Stimulated activated CD4-positive, alpha-beta T cell treated with anti-CD3 and anti-CD28 coated beads, TNF-alpha, amount 100 ng/mL, for 24 hours (primary cell): ENCODE results near the gene TCF7L1.

Experiments used
- DNase-seq, 3 experiments: peaks; one replicate each; pipeline ENCODE4 v3.0.0-alpha.2; 2020; ENCODE audit warnings: low read depth in 3 of 3

Gene TCF7L1

DNA sequence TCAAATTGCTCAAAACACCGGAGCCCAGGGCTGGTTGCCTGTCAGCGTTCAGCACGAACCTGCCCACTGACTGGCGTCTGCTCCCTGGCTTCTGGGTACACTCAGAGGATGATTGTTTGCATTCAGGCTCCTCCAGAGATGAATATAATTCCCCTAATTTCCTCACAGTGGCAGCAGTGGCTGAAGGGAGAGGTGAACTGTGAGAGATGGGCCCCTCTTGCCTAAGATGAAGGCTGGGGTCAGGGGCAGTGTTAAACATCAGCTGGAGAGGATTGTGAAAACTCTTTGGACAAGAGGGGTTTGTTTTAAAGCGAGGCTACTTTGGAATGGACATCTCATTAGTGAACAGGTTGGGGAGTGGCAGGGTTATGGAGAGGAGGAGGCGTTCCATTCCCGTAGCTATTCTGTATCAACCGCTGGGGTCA, 31.0 kb downstream of the TCF7L1 start:
- DNase-seq, result no peak

DNA sequence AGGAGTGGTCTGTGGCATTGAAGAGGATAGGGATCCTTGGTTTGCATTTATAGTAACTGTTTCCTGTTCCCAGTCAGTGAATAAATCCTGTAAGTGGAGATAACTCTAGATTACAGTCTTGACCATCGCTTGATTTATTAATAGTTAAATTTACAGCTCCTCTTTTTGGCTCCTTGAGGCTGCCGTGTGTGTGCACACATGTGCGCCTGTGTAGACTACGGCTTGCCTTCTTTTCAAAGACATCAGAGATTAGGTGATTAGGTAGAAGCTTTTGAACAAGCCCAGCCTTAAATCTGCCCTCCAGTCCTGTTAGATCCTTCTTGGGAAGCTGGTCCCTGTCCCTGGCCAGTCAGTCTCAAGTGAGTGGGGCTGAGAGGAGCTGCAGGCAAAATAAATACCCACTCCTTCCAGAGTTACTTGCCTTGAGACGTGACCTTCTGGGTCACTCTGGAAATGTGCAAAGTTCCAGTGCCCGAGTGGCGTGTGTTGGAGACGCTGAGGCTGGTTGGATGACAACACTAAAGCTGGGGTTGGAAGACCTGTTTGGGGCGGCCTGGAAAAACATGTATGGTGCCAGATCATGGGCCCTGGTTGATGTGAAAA, 32.0 kb downstream of the TCF7L1 start:
- no peak for DNase-seq

DNA sequence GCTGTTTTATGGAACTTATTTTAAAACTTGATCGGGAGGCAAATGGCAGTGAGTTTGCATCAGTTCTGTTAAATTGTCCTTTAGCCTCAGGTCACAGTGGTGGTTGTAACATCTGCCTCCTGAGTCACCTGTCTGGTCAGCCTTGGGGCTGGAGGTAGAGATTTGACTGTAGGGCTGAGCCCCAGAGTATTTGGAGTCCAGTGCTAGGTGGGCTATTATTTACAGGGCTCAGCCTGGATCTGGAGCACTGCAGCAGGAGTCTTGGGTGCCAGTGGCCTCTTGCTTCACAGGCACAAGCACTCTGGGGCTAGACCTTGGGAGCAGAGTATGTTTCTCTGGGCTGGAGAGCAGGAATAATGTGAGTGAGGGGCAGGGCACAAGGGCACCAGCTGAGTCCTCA, 32.8 kb downstream of the TCF7L1 start:
- no peak for DNase-seq

DNA sequence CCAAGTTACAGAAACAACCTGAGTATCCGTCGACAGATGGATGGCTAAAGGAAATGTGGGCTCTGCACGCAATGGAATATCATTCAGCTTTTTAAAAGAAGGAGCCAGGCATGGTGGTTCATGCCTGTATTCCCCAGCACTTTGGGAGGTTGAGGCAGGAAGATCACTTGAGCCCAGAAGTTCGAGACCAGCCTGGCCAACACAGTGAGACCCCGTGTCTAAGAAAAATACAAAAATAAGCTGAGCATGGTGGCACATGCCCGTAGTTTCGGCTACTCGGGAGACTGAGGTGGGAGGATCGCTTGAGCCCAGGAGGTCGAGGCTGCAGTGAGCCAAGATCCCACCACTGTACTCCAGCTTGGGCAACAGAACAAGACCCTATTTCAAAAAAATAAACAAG, 34.3 kb downstream of the TCF7L1 start:
- DNase-seq, result no peak

DNA sequence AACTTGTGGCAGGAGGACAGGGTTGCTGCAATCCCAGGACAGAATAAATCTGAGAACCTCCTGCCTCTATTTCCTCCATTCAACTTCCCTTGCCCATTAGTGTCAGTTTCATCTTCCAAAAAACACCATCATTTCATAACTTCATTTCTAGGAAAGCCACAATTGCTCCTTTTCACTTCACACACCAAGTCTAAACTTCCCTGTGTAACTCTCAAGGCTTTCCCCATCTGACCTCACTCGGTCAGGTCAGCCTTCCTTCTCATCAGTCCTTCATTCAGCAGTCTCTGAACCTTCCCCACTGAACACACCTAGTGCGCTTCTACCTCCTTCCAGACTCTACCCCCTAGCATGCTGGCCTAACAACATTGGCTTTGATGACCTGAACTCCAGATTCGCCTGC, 35.8 kb downstream of the TCF7L1 start:
- no peak for DNase-seq

DNA sequence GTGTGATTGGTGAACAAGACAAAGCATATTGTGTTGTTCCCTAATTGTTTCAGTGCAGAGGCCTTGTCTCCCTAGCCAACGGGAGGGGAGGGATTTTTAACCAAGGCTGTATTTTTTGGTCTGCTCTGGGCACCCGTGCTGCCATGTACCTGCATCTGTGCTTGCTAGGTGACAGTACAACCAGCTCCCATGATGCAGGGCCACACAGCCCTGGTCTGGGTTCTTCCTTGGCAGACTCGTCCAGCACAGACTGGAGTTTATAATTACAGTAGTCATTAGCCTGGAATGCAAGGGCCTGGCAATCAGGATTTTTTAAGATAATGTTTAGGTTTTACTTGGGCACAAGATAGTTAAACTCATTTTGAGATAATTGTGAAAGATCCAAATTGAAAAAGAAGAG, 36.4 kb downstream of the TCF7L1 start:
- no peak for DNase-seq

DNA sequence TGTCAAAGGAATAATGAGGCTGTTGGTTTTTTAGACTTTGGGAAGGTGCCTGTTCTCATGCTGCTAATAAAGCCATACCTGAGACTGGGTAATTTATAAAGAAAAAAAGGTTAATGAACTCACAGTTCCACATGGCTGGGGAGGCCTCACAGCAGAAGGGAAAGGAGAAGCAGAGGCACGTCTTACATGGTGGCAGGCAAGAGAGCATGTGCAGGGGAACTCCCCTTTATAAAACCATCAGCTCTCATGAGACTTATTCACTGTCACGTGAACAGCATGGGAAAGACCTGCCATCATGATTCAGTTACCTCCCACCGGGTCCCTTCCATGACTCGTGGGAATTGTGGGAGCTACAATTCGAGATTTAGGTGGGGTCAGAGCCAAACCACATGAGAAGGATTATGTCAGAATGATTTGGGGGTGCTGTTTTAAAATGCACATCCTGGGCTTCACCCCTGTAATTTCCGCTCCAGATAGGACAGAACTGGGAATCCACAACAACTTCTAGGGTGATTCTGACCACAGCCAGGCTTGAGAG, 37.8 kb downstream of the TCF7L1 start:
- no peak for DNase-seq

DNA sequence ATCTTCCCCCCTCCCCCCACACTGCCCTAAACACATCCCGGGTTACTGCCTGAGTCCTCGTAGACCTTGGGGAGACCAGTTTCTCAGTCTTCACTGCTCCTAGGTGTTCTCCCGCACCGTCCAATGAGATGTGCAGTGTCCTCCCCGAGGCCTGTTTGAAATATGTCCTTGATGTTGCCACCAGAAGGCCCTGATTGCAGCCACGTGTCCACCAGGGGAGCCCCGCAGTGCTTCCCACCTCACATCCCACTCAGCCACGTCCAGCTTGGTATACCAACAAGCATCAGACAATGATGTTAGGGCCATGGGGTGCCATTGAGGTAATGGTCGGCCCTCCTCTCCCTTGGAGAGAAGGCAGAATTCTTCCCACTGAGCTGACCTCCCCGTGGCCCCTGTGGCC, 38.7 kb downstream of the TCF7L1 start:
- DNase-seq, result no peak

DNA sequence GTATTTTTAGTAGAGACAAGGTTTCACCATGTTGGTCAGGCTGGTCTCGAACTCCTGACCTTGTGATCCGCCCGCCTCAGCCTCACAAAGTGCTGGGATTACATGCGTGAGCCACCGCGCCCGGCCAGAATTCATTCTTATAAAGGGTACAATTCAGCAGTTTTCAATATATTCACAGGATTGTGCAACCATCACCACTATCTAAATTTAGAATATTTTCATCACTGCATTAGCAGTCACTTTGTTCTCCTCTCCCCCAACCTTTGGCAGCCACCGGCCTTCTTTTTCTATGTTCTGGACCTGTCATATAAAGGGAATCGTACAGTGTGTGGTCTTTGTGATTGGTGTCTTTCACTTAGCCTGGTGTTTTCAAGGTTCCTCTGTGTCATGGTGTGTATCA, 40.7 kb downstream of the TCF7L1 start:
- no peak for DNase-seq

DNA sequence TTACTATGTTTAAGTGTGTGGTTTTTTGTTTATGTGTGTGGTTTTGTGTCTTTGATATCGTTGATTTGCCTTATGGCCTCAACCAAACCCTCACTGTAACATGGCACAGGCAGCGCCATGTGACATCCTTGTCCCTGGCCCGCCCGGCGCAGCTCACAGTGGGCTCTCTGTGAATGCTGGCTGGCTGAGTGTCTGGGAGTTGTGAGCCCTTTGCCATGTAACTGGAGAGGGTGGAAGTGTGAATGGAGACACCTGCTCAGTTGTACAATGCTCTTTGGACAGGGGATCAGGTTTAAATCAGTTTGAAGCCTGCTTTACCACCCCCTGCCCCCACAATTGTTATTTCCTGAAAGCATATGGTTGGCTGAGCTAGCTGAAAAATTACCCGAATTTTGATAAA, 41.8 kb downstream of the TCF7L1 start:
- no peak for DNase-seq

DNA sequence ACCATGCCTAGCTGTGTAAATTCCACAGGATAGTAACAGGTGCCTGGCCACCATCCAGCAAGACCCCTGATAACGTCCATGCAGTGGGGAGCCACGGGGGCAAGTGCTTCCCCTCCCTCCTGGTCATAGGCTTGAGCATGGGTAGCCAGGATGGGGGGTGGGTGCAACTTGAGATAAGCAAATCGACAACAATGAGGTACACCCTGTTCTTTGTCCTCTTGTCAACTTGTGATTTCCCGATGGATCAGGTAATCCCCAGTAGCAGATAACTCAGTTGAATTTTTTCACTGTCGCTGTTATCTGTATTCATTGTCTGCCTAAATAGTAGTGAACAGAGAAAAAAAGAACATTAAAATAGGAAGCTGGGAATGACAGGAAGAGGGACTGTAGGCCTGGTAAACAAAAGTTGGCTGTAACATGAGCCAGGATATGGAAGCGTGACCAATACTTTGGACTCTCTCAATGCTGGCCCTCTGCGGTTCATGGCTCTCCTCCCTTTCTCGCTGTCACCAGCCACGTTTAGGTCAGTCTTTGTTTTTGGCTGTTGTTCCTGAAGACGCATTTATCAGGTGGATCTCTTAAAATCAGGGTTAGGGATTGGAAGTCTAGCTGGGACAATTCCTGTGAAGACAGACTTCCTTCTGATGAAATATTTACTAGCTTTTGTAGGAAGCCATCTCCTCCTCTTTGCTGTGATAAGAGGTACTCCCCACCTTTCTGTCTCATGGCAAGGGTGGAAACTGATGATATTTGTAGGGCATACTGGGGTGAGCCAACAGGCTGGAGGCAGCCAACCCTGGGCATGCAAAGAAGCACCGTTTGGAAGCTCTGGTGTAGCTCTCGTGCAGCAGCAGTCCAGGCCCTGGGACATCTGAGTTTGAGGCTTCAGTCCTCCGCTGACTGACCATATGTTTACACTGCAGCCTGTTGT, 42.4 kb downstream of the TCF7L1 start:
- DNase-seq, result no peak

DNA sequence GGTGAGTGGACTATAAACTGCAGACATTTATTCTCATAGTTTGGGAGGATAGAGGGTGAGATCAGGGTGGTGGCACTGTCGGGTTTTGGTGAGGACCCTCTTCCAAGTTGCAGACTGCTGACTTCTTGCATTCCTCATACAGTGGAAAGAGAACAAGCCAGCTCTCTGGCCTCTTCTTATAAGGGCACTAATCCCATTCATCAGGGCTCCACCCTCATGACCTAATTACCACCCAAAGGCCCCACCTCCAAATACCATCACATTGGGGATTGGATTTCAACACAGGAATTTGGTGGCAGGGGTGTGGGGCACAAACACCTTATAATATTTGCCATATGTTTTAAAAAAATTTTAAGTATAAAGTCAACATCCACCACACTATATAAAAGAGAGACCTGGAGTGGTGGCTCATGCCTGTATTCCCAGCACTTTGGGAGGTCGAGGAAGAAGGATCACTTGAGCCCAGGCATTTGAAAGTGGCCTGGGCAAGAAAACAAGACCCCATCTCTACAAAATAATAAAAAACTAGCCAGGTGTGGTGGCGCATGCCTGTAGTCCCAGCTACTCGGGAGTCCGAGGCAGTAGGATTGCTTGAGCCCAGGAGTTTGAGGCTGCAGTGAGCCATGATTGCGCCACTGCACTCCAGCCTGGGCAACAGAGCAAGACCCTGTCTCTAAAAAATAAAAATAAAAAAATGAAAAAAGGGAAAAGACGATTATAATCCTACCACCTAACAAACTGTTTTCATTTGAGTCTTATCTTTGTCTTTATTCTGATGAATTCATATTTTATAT, 44.0 kb downstream of the TCF7L1 start:
- no peak for DNase-seq

DNA sequence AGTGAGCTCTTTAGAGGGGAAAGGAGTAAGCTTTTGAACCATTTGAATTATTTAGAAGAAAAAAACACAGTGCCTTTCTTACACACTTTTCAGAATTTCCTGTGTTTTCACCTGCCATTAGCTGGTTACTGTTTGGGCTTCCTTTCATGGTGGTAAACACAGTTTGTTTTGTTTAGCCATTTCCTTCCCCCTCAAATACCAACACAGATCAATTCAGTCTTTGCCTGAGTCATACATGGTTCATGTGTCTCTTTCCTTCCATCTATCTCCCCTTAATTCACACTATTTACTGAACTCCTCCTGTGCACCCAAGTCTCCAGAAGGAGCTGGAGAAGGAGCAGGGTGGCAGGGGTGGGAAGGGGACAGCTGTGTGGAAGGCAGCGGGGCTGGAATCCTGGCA, 45.0 kb downstream of the TCF7L1 start:
- DNase-seq, result no peak

DNA sequence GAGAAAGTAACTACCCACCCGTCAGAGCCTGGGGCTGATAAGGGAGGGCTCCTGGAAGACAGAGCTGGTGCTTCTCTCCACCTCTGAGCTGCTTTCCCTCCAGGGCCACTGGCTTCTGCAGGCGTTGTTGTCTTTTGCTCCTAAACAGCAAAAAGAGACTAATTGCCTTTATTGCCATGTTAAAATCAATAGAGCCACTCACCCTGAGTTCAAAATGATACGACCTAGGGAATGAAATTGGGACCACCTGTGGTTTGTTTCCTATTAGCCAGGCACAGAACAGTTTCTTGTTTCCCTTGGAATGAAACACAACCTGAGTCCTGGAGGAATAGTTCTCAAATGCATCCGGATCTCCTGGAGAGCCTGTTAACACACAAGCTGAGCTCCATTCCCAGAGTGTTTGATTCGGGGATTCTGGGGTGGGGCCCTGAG, 45.8 kb downstream of the TCF7L1 start:
- DNase-seq, result no peak

DNA sequence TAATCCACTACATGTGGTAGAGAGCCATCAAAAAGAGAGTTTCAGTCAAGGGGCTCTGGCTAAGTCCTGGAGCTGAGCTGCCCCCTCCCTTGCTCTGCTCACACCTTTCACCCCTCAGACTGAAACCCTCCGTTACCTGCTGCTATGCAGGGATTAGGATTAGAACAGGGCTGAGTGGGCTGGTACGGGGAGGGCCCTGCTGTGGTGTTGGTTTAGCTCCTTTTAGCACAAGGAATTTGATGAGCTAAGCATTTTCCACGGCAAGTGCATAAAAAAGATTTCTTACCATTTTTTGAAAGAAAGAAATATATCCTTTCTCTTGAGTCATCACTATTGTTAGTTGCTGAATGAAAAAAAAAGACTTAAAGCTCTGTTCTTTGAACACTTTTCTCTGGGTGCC, 46.3 kb downstream of the TCF7L1 start:
- DNase-seq, result no peak

DNA sequence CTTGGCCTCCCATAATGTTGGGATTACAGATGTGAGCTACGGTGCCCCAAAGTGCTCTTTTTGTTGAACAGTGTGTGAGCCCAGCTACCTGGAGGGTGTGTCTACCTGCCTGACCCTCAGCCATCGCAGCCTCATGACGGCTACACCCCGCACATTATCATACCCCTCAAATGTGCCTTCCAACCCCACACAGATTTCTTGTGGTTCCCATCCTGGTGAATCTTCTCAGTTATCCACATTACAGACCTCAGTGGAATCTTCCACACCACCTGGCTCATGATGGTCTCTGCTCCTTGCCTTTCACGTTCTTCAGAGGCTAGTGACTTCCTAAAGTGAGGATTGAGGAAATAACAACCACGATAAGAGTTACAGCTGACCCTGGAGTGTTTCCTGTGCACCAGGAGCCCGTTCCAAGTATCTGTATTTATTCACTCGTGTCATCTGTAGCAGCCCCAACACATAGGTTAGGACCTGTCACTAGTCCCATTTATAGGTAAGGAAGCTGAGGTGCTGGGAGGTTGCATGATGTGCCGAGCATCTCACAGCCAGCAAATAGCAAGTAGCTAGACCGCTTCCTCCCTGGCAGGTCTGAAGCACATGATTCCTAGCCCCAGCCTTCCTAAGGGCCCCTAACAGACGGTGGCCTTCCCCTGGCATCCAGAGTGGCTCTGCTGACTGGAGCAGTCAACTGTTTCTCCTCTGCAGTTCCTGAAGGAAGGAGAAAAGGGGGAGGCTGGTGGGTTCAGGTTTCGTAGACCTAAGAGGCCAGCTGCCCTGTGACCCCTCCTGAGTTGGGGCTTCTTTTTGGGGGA, 47.3 kb downstream of the TCF7L1 start:
- DNase-seq, result no peak

DNA sequence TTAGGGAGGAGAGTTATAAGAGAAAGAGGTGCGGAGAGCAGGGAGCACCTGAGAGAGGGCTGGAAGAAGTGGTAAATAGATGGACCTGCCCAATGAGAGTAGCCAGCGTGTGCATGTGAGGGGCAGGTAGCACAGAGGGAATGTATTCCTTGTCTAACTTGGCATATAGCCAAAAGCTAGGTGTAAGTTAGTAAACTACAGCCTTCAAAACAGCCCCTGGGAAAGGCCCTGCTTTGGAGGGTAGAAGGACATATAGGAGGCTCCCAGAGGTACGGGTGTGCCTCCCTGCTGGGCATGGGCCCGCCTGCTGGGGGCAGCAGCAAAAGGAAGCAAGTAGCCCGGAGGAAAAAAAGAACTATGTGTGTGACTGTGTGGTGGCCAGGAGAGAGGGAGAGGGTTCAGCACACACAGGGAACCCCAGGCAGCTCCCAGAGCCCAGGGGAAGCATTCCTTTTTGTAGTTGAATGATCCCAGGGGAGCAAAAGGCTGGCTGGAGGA, 48.0 kb downstream of the TCF7L1 start:
- DNase-seq, result no peak

DNA sequence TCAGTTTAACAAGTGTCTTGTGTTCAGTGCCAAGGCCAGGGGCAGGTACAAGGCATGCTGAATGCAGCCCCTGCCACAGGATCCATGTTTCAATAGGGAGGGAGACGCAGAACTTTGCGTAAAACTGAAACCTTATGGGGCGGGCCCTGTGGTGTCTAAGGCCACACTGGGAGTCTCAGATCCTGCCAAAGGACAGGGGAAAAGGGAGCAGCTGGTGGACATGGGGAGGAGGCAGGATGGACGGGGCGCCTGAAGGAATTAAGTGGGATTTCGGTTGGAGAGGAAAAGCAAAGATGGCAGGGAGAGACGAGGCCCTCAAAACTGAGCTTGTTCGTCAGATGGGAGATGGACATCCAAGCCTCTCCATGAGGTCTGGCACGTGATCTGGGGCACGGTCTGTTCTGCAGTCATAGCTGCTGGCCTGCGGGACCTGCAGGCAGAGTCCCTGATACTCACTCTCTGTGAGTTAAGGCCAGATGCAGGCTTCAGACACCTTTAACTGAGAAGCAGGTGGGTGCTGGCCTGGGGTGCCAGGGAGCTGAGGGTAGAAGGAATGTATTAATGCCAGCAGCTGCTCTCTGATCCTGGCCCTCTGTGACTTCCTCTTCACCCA, 48.8 kb downstream of the TCF7L1 start:
- no peak for DNase-seq

DNA sequence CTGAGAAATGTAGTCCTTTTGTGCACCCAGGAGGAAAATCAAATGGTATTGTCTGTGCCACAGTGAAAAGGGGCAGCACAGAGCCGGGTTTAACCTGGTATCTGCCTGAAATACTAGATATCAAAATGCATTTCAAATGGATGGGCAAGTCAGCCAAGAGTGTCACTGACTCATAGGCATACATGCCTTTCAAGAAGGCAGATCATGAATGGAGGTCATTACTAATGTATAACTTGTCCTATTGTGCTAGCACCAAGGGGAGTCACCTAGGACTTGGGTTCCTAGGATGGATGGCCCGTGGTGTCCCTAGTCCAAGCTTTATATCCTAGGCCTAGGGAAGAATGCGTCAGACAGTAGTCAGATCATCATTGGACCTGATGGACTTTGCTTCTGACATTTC, 49.9 kb downstream of the TCF7L1 start:
- DNase-seq, result no peak

DNA sequence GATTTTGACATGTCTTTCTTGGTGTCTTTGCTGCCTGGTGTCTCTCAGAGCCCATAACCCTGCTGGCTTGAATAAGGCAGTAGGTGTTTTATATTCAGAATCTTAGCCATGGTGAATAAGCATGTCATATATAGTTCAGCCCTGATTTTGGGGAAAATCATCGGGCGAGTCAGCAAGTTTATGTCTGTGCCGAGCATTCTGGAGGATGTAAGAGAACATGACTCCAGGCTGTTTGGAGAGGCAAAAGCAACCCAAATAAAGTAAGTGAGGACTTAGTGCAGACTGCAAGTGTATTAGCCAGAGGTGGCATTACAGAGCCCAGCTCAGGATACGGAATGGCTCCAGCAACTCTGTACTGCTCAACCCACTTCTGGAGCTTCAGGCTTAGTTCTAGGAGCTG, 50.3 kb downstream of the TCF7L1 start:
- DNase-seq, result no peak

DNA sequence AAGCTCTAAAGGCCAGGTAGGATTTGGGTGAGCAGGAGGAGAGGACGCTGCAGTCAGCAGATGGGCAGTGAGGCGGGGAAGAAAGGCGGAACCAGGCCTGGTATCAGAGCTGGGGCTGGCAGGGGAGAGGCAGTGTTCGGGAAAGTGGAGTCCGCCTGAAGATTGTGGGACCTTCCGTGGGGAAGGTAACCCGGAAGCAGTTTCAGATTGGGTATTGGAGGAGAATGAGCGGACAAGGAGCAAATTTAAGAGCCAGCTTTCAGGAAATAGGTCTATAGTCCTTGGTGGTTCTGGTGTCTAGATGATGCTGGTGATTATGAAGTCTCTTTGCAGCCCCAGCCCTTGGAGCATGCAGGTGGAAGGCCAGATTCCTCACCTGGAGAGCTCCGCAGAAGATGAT, 51.0 kb downstream of the TCF7L1 start:
- no peak for DNase-seq
